ENCODE measurements around the gene CUL5.
"Not testable (repeated sequence)": the region's sequence is repeated elsewhere in the genome, so short reads cannot be mapped to it uniquely, and the experiment has no call there.

Gene CUL5

DNA sequence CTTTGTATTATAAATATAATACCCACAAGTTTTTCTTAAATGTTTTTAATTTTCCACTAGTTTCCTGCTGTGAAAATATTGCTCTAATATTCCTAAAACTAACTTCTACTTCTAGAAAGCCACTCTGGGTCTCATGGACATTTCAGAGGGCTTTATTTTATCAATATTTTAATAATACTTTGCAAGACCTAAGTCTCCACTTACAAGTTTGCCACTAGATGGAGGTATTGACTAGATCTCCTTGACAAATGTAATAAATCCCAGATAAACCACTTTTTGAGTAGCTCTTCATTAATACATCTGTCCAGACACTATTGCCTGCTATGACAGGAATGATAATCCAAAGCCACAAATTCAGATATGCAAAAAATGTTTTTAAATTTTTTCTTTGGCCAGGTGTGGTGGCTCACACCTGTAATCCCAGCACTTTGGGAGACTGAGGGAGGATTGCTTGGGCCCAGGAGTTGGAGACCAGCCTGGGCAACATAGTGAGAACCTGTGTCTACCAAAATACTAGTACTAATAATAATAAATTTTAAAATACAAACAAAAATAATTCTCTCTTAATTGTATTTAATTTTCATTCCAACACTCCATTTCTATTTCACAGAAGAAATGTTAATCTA lies 109.2 kb downstream of the CUL5 start:
- DNase-seq = peak in 1 of 2 donors; percentile 57

- not testable (repeated sequence) for DNase-seq
Measured at GRCh38 chr11:108120936-108121273, 112.2 kb downstream of the CUL5 start.

DNA sequence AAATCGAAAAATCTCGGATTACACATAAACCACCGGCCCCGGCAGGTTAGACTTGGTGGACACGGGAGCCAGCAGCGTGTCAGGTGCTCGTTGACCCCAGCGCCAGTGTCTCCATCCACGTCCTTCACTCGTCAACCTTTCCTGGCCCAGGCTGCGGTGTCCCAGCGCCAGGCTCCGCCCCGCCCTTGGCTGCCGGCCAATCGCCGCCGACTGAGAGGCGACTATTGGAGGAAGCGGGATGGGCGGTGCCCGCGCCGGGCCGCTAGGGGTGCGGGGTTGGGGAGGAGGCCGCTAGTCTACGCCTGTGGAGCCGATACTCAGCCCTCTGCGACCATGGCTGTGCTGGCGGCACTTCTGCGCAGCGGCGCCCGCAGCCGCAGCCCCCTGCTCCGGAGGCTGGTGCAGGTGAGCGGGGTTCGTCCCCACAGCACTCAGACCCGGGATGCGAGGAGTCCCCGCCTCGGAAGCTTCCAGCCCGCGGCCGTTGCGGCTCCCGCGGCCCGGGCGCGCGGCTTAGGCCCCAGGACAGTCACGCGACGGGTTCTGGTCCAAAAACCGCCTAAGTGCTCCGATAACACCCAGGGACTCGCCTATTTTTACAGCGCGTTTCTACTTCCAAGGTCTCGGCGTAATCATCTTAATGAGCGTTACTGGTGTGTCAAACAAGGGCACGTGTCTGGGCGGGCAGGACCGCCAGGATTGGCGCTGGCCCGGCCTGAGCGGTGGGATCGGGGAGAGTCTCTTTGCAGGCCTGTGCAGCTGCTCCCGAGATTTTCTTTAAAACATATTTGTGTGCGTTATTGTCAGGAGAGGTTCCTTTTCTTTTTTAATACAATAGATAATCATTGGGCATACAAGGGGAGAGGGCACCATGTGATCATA lies 112.8 kb downstream of the CUL5 start, which contains the start of gene ACAT1:
TSS of gene ACAT1 (plus strand) at position 294 of the 882 bp plus-strand sequence. CDS start at position 334, 40 bp downstream.
- peak; percentile 91 to 94 for DNase-seq

GRCh38 chr11:108122166-108122628 lies 113.5 kb downstream of the CUL5 start:
- DNase-seq = no peak

- DNase-seq = no peak
Measured at GRCh38 chr11:108125096-108125495, 116.4 kb downstream of the CUL5 start.

GRCh38 chr11:108128772-108129171 lies 120.1 kb downstream of the CUL5 start:
- DNase-seq = no peak

GRCh38 chr11:108131993-108132392 lies 123.3 kb downstream of the CUL5 start:
- no peak for DNase-seq

DNA sequence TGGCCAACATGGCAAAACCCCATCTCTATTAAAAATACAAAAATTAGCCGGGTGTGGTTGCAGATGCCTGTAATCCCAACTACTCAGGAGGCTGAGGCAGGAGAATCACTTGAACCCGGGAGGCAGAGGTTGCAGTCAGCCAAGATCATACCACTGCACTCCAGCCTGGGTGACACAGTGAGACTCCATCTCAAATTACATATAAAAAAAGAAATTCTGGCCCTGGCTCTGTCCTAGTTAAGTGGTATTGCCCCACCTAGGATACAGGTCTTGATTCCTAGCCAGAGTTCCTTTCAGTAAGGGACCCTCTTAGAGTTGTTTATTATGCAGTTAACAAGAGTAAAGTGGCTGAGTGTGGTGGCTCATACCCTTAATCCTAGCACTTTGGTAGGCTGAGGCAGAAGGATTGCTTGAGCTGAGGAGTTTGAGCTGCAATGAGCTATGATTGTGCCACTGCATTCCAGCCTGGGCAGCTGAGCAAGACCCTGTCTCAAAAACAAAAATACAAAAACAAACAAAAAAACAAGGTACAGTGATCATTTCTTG lies 124.4 kb downstream of the CUL5 start:
- not testable (repeated sequence) for DNase-seq

GRCh38 chr11:108135845-108136544 lies 127.3 kb downstream of the CUL5 start:
- peak in 1 of 2 donors; percentile 36 for DNase-seq

DNA sequence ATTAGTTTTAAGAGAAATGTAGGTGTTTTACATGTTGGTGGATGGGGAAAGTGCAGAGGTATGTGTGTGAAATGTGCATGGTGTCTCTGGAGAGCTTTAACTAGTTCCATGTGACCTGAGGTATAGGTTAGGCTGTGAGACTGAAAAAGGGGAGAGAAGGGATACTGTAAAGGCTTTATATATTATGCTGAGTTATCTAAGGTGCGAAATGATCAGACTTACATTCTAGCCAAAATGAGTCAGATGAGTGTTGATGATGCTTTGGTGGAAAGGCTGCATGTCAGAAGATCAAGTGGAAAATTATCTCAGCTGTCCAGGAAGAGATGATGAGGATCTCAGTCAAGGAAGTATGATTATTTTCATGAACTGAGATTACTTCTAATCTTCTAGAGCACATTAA lies 128.5 kb downstream of the CUL5 start:
- DNase-seq = no peak

DNA sequence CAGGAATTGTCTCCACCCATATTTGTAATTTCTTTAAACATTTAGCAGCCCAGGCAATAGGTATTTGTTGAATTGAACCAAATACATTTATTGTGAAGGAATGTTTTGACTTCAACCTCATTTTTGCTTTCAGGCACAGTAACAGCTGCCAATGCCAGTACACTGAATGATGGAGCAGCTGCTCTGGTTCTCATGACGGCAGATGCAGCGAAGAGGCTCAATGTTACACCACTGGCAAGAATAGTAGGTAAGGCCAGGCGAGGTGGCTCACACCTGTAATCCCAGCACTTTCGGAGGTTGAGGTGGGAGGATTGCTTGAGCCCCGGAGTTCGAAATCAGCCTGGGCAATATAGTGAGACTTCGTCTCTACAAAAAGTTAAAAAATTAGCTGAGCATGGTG lies 133.6 kb downstream of the CUL5 start:
- DNase-seq = no peak

GRCh38 chr11:108144615-108145014 lies 135.9 kb downstream of the CUL5 start:
- DNase-seq = no peak

- DNase-seq = no peak
Measured at GRCh38 chr11:108147150-108147549, 138.5 kb downstream of the CUL5 start.

DNA sequence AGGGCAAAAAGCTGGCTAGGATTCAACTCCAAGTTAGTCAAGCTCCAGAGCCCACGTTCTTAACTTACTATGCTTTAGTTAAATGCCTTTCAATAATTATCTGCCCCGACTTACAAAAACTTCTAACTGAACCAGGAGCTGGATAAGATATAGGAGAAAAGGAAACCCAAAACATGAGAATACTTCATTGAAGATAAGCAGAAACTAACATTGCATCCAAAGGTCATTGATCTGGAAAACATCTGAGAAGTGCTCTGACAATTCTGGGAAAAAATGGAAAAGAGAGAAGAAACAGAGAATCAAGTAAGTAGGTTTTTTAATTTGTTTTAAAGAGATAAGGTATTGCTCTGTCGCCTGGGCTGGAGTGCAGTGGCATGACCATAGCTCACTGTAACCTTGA lies 139.9 kb downstream of the CUL5 start:
- no peak for DNase-seq

DNA sequence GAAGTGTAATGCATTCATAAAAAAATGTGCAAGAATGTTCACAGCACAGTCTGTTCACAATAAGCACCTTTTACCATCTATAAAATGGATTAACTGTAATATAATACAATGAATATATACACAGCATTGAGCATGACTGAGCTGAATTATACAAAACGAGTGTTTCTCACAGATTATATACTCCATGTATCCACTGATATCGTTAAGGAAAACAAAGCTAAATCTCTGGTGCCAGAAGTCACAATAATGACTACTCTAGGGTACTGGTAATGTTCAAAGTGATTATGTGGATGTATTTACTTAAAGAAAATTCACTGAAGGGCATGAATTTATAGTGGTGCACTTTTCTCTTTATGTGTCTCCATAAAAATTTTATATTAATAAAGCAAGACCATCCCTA lies 145.9 kb downstream of the CUL5 start:
- DNase-seq = no peak

All from CD4-positive, alpha-beta T cell treated with Interleukin-4 for 1 hour (primary cell).